ENCODE data around the gene UPK3BL1.
"Not testable (repeated sequence)": the region's sequence is repeated elsewhere in the genome, so short reads cannot be mapped to it uniquely, and the experiment has no call there.

The UPK3BL1 gene

GRCh38 chr7:102627271-102627904, 15.2 kb downstream of the UPK3BL1 start:
- DNase-seq, result not testable (repeated sequence)

DNA sequence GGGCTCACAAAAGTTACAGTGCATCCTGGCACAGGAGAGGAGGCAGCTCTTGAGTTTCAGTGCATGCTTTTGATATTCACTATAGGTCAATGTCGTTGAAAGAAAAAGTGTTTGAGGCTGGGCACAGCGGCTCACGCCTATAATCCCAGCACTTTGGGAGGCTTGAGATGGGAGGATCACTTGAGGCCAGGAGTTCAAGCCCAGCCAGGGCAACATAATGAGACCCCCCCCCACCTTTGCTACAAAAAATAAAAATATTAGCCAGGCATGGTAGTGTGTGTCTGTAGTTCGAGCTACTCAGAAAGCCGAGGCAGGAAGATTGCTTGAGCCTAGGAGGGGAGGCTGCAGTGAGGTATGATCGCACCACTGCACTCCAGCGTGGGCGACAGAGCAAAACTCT, 24.5 kb downstream of the UPK3BL1 start:
- DNase-seq, result not testable (repeated sequence)

- not testable (repeated sequence) for DNase-seq
Observed at GRCh38 chr7:102616507-102617125, 26.0 kb downstream of the UPK3BL1 start, which contains the start of gene RASA4. RASA4 (minus strand) TSS chr7:102616756; CDS start chr7:102616689, 67 bp downstream.

DNA sequence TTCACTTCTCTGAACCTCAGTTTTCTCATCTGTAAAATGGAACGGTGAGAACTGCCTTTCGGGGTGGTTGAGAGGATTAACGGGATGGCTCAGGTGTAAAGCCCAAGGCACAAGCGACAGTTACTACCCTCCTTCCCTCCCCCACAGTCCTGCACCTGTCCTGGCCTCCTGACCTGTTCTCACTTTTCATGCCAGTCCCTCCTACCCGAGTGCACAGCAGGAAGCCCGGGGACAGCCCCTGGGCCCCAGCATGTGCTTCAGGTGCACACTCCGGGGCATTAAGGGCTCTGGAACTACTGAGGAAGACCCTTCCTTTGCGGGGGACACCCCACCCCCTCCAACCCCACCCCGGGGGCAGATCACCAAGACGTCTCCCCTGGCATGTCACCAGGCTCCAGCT, 26.7 kb downstream of the UPK3BL1 start:
- DNase-seq, result not testable (repeated sequence)

DNA sequence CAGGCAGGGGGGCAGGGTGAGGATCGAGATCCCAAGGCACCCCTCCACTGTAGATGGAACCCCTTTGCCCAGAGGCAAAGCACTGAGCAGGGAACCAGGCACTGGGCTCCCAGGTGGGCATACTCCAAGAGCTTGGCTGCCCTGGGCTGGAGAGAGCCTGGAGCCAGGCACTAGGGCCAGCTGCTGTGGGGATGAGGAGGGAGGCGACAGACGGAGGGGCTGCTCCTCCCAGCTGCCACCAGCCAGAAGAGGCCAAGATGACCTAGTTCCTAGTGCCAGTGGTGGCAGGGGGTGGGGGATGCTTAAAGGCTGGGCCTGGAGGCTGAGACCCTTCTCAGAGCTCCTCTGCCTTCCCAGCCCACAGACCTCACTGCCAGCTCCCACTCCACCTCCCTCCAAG, 27.7 kb downstream of the UPK3BL1 start:
- DNase-seq, result not testable (repeated sequence)

GRCh38 chr7:102614346-102614697, 28.3 kb downstream of the UPK3BL1 start:
- DNase-seq, result not testable (repeated sequence)

GRCh38 chr7:102613575-102614345, 28.8 kb downstream of the UPK3BL1 start:
- not testable (repeated sequence) for DNase-seq

- not testable (repeated sequence) for DNase-seq
Observed at GRCh38 chr7:102611675-102612325, 30.8 kb downstream of the UPK3BL1 start.

DNA sequence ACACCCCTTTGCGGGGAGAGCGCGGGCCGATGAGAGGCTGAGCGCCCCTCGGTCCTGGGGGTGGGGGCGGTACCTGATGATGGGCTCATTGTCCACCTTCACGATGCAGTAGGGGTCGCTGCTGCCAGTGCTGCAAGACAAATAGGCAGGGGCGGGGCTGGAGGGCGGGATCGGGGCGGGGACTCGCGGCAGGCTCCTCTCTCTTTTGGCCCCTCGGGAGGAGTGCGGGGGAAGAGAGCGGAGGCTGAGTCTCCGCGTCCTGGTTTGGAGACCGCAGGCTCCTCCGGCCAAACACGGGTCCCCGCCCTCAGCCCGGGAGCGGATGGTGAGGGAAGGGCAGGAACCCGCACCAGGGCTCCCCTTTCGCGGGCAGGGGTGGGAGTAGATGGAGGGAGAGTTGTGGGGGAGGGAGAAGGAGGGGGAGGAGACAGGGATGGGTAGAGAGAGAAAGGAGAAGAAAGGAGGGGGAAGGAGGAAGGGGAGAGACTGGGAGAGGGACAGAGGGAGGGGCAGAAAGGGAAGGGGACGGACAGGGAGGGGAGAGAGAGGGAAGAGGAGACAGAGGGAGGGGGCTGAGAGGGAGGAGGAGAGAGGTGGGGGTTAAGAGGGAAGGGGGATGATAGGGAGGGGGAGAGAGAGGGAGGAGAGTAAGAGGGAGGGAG, 31.4 kb downstream of the UPK3BL1 start:
- DNase-seq, result not testable (repeated sequence)

- DNase-seq, result not testable (repeated sequence)
Observed at GRCh38 chr7:102610441-102610840, 32.1 kb downstream of the UPK3BL1 start.

DNA sequence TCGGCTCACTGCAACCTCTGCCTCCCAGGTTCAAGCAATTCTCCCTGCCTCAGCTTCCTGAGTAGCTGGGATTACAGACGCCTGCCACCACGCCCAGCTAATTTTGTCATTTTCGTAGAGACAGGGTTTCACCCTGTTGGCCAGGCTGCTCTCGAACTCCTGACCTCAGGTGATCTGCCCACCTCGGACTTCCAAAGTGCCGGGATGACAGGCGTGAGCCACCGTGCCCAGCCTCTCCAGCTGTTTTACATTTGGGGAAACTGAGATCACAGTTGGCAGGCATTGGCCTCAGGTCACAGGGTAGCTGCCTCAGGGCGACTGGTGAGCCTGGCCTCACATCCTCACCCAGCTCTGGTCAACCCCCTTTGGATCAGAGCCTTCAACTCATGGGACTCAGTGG, 32.9 kb downstream of the UPK3BL1 start:
- DNase-seq, result not testable (repeated sequence)

DNA sequence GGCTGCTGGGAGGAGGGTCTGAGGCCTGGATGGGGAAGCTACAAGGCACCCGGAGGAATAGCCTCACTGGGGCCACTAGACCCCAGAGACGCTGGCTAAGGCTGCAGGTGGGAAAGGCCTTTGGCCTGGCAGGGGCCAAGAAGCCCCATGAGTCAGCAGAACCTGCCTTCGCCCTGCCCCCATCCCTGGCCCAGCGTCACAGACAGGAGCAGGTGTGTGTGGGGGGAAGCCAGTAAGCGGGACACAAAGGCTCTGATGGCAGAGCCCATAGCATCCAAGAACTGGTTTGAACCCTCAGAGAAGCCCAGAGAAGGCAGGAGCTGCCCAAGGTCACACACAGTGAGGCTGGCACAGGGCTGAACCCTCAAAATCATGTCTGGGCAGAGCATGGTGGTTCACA, 35.7 kb downstream of the UPK3BL1 start:
- not testable (repeated sequence) for DNase-seq

DNA sequence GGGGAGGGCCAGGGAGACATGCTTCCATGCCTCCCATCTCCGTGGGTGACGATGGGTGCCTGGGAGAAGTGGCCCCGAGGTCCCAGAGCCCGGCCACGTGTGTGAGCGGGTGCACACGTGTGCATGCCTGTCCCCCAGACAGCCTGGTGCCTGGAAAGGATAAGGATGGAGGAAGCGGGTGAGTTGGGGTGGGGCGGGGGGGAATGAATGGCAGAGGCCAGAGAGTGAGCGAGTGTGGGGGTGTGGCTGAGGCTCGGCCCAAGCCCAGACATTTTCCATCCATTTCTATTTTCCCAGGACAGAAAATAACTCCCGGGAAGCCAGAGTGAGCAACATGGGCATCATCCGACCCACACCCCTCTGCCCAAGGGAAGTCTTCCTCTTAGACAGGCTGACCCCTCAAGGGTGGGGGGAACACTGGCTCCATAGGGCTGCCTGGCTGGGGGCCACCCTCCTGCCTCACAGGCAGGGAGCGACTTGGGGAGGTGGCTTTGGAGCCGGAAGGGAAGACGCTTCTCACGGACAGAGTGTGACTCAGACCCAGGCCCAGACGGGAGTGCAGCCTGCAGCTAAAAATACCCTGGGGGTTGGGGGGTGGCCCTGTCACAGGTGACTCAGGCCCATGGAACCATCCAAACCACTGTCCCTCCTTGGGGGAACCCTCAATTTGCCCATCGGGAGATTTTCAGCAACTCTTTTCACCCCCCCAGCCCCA, 38.0 kb downstream of the UPK3BL1 start:
- not testable (repeated sequence) for DNase-seq

- DNase-seq, result not testable (repeated sequence)
Observed at GRCh38 chr7:102602317-102602716, 40.3 kb downstream of the UPK3BL1 start.

- not testable (repeated sequence) for DNase-seq
Observed at GRCh38 chr7:102599699-102600098, 42.9 kb downstream of the UPK3BL1 start.

DNA sequence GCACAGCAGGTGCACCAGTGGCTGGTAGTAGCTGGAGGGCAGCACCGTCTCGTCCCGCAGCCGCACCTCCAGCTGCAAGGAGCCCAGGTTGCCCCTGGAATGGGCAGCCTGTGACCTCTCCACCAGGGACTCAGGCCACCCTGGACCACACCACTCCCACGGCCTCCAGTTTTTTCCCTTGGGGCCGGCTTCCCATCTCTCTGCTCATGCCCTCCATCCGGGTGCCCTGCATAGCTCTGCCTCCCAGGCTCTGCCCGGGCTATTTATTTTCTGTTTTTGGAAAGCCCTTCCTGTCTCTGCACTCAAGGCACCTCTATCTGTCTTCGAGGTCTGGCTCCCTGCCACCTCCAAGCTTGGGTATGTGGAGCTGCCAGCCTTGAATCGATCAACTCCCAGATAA, 46.6 kb downstream of the UPK3BL1 start:
- not testable (repeated sequence) for DNase-seq

- not testable (repeated sequence) for DNase-seq
Observed at GRCh38 chr7:102593637-102594334, 48.8 kb downstream of the UPK3BL1 start.

GRCh38 chr7:102592477-102593019, 50.0 kb downstream of the UPK3BL1 start:
- not testable (repeated sequence) for DNase-seq

DNA sequence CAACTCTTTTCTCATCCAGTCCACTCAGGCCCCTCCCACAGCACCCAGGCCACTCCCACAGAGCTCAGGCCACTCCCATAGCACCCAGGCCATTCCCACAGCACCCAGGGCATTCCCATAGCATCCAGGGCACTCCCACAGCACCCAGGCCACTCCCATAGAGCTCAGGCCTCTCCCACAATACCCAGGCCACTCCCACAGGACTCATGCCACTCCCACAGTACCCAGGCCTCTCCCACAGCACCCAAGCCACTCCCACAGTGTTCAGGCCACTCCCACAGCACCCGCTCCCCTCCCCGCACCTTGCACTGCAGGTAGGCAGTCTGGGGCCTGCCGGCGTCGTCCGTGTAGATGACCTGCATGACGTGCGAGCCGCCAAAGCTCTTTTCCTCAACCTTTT, 52.7 kb downstream of the UPK3BL1 start:
- not testable (repeated sequence) for DNase-seq

Measured in NCI-H526 (cell line).